Endothelial cell of umbilical vein (primary cell): Measurements from ENCODE around the gene LBR. TPM values are rescaled to one million over a fixed set of nuclear protein-coding genes. Genes with fewer than 3 reads are reported as not detected.

ENCODE experiments used
- BruUV-seq: library from RNA; stranded (reverse); fragments of 400-500 nt; replicated peaks from 2 replicates; lab custom pipeline; 2021; lab: Mats Ljungman, UMichigan
- CTCF ChIA-PET: fragments of 300-600, 350-600 bp; sonication (Branson Sonifier 250); formaldehyde crosslinking; loops from one replicate; lab custom pipeline; 2021; ENCODE audit warnings: antibody characterized with exemption, inconsistent platforms; lab: Charles Lee
- POLR2A ChIA-PET: fragments of 300-600, 350-600 bp; sonication (Branson Sonifier 250); formaldehyde crosslinking; loops from one replicate; lab custom pipeline; 2021; ENCODE audit warnings: antibody characterized with exemption, inconsistent platforms; lab: Charles Lee
- DNase-seq: peaks from one replicate; pipeline ENCODE4 v3.0.0-alpha.2; 2011; ENCODE audit warnings: low read depth, low spot score
- FAIRE-seq: peaks from 2 replicates; lab custom pipeline; 2011; peaks lifted over from hg19 to GRCh38; lab: Jason Lieb, UNC
- H2AFZ ChIP-seq: 2 replicates; pipeline ENCODE4 v1.6.0; 2012; ENCODE audit warnings: low read depth, low read length, control low read depth, inconsistent platforms
- H3K27ac ChIP-seq: 2 replicates; pipeline ENCODE4 v1.5.1; 2011; ENCODE audit warnings: low read depth, mild to moderate bottlenecking, control low read depth, low read length, moderate library complexity; ENCODE audit not compliant: insufficient read depth
- H3K27me3 ChIP-seq, 2 experiments: 2 replicates each; pipeline versions ENCODE4 v1.6.0 to v1.6.1; 2011; ENCODE audit warnings: low read length in 2 of 2, mixed read lengths in 1 of 2; ENCODE audit not compliant: control insufficient read depth in 2 of 2, insufficient read depth in 2 of 2
- H3K36me3 ChIP-seq, 2 experiments: 2 replicates in 1 of 2; 3 replicates in 1 of 2; pipeline ENCODE4 v1.5.1; 2011; ENCODE audit warnings: low read length in 2 of 2, mild to moderate bottlenecking in 1 of 2, moderate library complexity in 1 of 2; ENCODE audit not compliant: control insufficient read depth in 2 of 2, insufficient read depth in 2 of 2; ENCODE audit errors: extremely low read depth in 1 of 2
- H3K4me1 ChIP-seq: 3 replicates; pipeline ENCODE4 v1.5.1; 2011; ENCODE audit warnings: mild to moderate bottlenecking, low read length; ENCODE audit not compliant: control insufficient read depth, insufficient read depth; ENCODE audit errors: extremely low read depth
- H3K4me2 ChIP-seq: 2 replicates; pipeline ENCODE4 v1.6.1; 2011; ENCODE audit warnings: low read length, control low read depth, mixed read lengths; ENCODE audit not compliant: insufficient read depth
- H3K4me3 ChIP-seq, 3 experiments: fragments of 200-600 bp in 1 of 3; sonication (generic), shearing (Covaris generic) in 1 of 3; replicated peaks in 1 of 3; 2 replicates each; pipeline ENCODE4 v1.5.1; 2011 to 2016; ENCODE audit warnings: control low read depth in 3 of 3, low read length in 3 of 3, mild to moderate bottlenecking in 2 of 3, inconsistent platforms in 1 of 3, low read depth in 1 of 3, moderate library complexity in 1 of 3; ENCODE audit not compliant: insufficient read depth in 1 of 3
- H3K79me2 ChIP-seq: 2 replicates; pipeline ENCODE4 v1.6.0; 2012; ENCODE audit warnings: low read length, inconsistent platforms; ENCODE audit not compliant: control insufficient read depth, insufficient read depth
- H3K9ac ChIP-seq: replicated peaks from 2 replicates; pipeline ENCODE3; 2011; ENCODE audit warnings: low read length, control low read depth; ENCODE audit not compliant: insufficient read depth; ENCODE audit errors: extremely low read depth
- H3K9me1 ChIP-seq: replicated peaks from 3 replicates; pipeline ENCODE4 v1.6.0; 2011; ENCODE audit warnings: mild to moderate bottlenecking, low read length; ENCODE audit not compliant: control insufficient read depth, insufficient read depth; ENCODE audit errors: extremely low read depth
- H3K9me3 ChIP-seq: replicated peaks from 2 replicates; pipeline ENCODE4 v1.5.1; 2012; ENCODE audit warnings: low read length, inconsistent platforms; ENCODE audit not compliant: control insufficient read depth, insufficient read depth
- H4K20me1 ChIP-seq: replicated peaks from 2 replicates; pipeline ENCODE3; 2011; ENCODE audit warnings: mild to moderate bottlenecking, low read length; ENCODE audit not compliant: control insufficient read depth, insufficient read depth; ENCODE audit errors: extremely low read depth
- CTCF ChIP-seq, 2 donors: IDR thresholded peaks; 1 replicate in 1 of 2; 2 replicates in 1 of 2; pipeline ENCODE4 v1.5.1; 2011; ENCODE audit warnings: low read length in 2 of 2, mild to moderate bottlenecking in 2 of 2, moderate library complexity in 2 of 2, control low read depth in 1 of 2, inconsistent platforms in 1 of 2, low read depth in 1 of 2; ENCODE audit not compliant: insufficient read depth in 1 of 2; ENCODE audit errors: extremely low read depth in 1 of 2
- EZH2 ChIP-seq: IDR thresholded peaks from 2 replicates; pipeline ENCODE4 v1.6.1; 2012; ENCODE audit warnings: borderline replicate concordance, low read depth, mild to moderate bottlenecking, moderate library complexity, low read length, inconsistent platforms; ENCODE audit not compliant: severe bottlenecking
- FOS ChIP-seq: IDR thresholded peaks from 2 replicates; pipeline ENCODE4 v1.6.1; 2011; ENCODE audit warnings: mild to moderate bottlenecking, low read length, moderate library complexity, borderline replicate concordance; ENCODE audit not compliant: insufficient read depth
- GATA2 ChIP-seq: IDR thresholded peaks from 2 replicates; pipeline ENCODE4 v1.7.0; 2011; ENCODE audit warnings: low read depth, mild to moderate bottlenecking, moderate library complexity, mixed read lengths, low read length; ENCODE audit not compliant: insufficient read length, insufficient read depth
- JUN ChIP-seq: IDR thresholded peaks from 2 replicates; pipeline ENCODE4 v1.6.1; 2011; ENCODE audit warnings: borderline replicate concordance, low read depth; ENCODE audit not compliant: insufficient read length, insufficient read depth
- MYC ChIP-seq: IDR thresholded peaks from one replicate; pipeline ENCODE4 v1.6.1; 2011; ENCODE audit warnings: mild to moderate bottlenecking, low read depth, low read length
- POLR2A ChIP-seq: IDR thresholded peaks from 2 replicates; pipeline ENCODE4 v1.6.1; 2012; ENCODE audit warnings: low read depth, mild to moderate bottlenecking, control low read depth, low read length
- POLR2AphosphoS5 ChIP-seq: IDR thresholded peaks from 2 replicates; pipeline ENCODE4 v1.6.1; 2012; ENCODE audit warnings: low read depth, mild to moderate bottlenecking, control low read depth, low read length, moderate library complexity; ENCODE audit not compliant: insufficient read depth
- dilution Hi-C: fragments of 300-500 bp; cut with MboI; formaldehyde crosslinking; loops from one replicate; pipeline ENCODE4 v1.15.0; 2019; ENCODE audit warnings: low sequenced_read_pairs; ENCODE audit not compliant: extremely low pct_ligation_motif_present
- intact Hi-C: fragments of 100-400 bp; cut with micrococcal nuclease; formaldehyde crosslinking; loops from one replicate; pipeline ENCODE4 v1.10.0; 2022
- polyA plus RNA-seq, 4 experiments: library from polyadenylated mRNA; depleted of rRNA in 3 of 4; stranded (reverse) in 3 of 4; unstranded in 1 of 4; fragments of >200 nt; gene quantifications; 2 replicates each; pipeline versions ENCODE4 v1.2.1 to v1.2.3, GENCODE V29; 2011 to 2012; ENCODE audit warnings: missing spikeins in 1 of 4
- total RNA-seq: library from RNA; stranded (reverse); gene quantifications from 2 replicates; pipeline ENCODE4 v1.2.3, GENCODE V29; 2021
- TF ChIP-seq, protein P1 (sequence below): IDR thresholded peaks from 2 replicates; pipeline ENCODE4 v1.6.1; 2011; ENCODE audit not compliant: insufficient read depth, insufficient read length

The LBR gene
- total and polyA plus RNA-seq, 2 donors (not counting 3 experiments of a cell fraction or from before 2014, with no cell fraction given): 53.9 to 119 TPM

GRCh38 chr1:225406976-225407725 is 20.7 kb downstream of the LBR start:
- Histone ChIP-seq H4K20me1 (no peaks in the 10 kb centered on the region), H3K36me3 (peaks cover 22 to 31% of the 10 kb centered on the region in 2 experiments), H3K4me2 (no peak overlapping the region), H3K9ac (no peak overlapping the region), H3K27me3 (no peaks in the 10 kb centered on the region), H2AFZ (no peak overlapping the region), H3K9me3 (no peaks in the 10 kb centered on the region), H3K4me1 (no peaks in the 10 kb centered on the region), H3K9me1 (no peaks in the 10 kb centered on the region), H3K4me3 (no peak overlapping the region), H3K79me2 (peaks cover 7% of the 10 kb centered on the region), H3K27ac (no peak overlapping the region)
- ChIA-PET POLR2A (no interaction called here), CTCF (interaction anchor here (1.0 to 1.4 kb wide), 3 partner anchors 34 to 88 kb away, joined by 3 to 4 read pairs (median 3); no protein-coding TSS in a partner anchor)
- dilution Hi-C loops (no loop called here), intact Hi-C loops (no loop called here)
- no peak for FAIRE-seq
- DNase-seq: no peak
- no TSS peak for BruUV-seq
- TF ChIP-seq, protein P1, sequence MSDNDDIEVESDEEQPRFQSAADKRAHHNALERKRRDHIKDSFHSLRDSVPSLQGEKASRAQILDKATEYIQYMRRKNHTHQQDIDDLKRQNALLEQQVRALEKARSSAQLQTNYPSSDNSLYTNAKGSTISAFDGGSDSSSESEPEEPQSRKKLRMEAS: no peak
- no peak for TF ChIP-seq FOS
- TF ChIP-seq POLR2AphosphoS5: no peak
- no peak for TF ChIP-seq MYC
- TF ChIP-seq POLR2A: no peak
- no peak for TF ChIP-seq EZH2
- no peak for TF ChIP-seq GATA2
- no peak for TF ChIP-seq CTCF (IDR thresholded peaks at IDR 0.05; ENCODE audit: extremely low read depth in 1 of 2, insufficient read depth in 1 of 2, low read depth in 1 of 2, low read length in 2 of 2)
- no peak for TF ChIP-seq JUN
